ENCODE results near the gene CGREF1. TPM values are rescaled to one million over a fixed set of nuclear protein-coding genes. Genes with fewer than 3 reads are reported as not detected.

The CGREF1 gene
- total RNA-seq, 1 experiment from 2014 or later: 2.1 TPM

- H2BK120ac ChIP-seq (ENCODE audit: low read depth, low read length, poor library complexity, severe bottlenecking): no peak overlapping the region
- H2BK12ac ChIP-seq (ENCODE audit: insufficient read length, low read depth, low read length): no peak overlapping the region
- H3K9me3 Mint-ChIP-seq: peaks cover 0 to 2% of the 10 kb centered on the region in 2 experiments; a peak in 2 of 5 replicates
- H2AFZ ChIP-seq (ENCODE audit: low read length): no peak overlapping the region
- no peak overlapping the region for H3K4me2 ChIP-seq (ENCODE audit: insufficient read depth, insufficient read length, low read length)
- H3K36me3 Mint-ChIP-seq (ENCODE audit: insufficient read depth in 1 of 3, low read depth in 3 of 3): no peaks in the 10 kb centered on the region
- no peaks in the 10 kb centered on the region for H3K9me3 ChIP-seq (ENCODE audit: control insufficient read depth, low read depth, low read length)
- no peak for TF ChIP-seq CTCF (conservative IDR thresholded peaks at IDR 0.05)
- no peak overlapping the region for H4K8ac ChIP-seq (replicated peaks; ENCODE audit: insufficient read length, low read depth, low read length)
- H4K5ac ChIP-seq (ENCODE audit: insufficient read length, low read depth, low read length): no peak overlapping the region
- no peak overlapping the region for H2AK5ac ChIP-seq (ENCODE audit: insufficient read length, low read length)
- no peak overlapping the region for H3K4me3 Mint-ChIP-seq
- no peak overlapping the region for H2BK20ac ChIP-seq (ENCODE audit: low read depth, low read length, poor library complexity, severe bottlenecking)
- H2BK5ac ChIP-seq (ENCODE audit: insufficient read length, low read length): no peak overlapping the region
- no peak overlapping the region for H3K18ac ChIP-seq (ENCODE audit: insufficient read length, low read depth, low read length)
- no peak overlapping the region for H3K27ac ChIP-seq (ENCODE audit: insufficient read length, low read depth, low read length)
- no CpG with 5 or more reads among the region's 8 CpGs for WGBS (ENCODE audit: extremely low coverage, insufficient read length, low lambda C conversion rate)
- H3K14ac ChIP-seq (ENCODE audit: insufficient read depth, low read length): no peak overlapping the region
- H3K9ac ChIP-seq (ENCODE audit: extremely low read depth, insufficient read length, low read length): no peak overlapping the region
- H3K56ac ChIP-seq (ENCODE audit: insufficient read length, low read depth, low read length): no peak overlapping the region
- H3K4me1 Mint-ChIP-seq: peaks cover 0 to 2% of the 10 kb centered on the region in 2 experiments; a peak in 1 of 4 replicates
- H3K27ac Mint-ChIP-seq: no peak overlapping the region
- no peak overlapping the region for H3K4ac ChIP-seq (ENCODE audit: low read depth, low read length)
- H2BK15ac ChIP-seq (ENCODE audit: low read depth, low read length): no peak overlapping the region
- no peak for DNase-seq
- no peak overlapping the region for H3T11ph ChIP-seq (ENCODE audit: low read length)
- H3K23me2 ChIP-seq (ENCODE audit: insufficient read length, low read depth, low read length, poor library complexity, severe bottlenecking): no peaks in the 10 kb centered on the region
- no peaks in the 10 kb centered on the region for H3K27me3 ChIP-seq (ENCODE audit: insufficient read depth, low read length)
- no peak overlapping the region for H4K91ac ChIP-seq (ENCODE audit: insufficient read length, low read depth, low read length)
- no peaks in the 10 kb centered on the region for H3K4me1 ChIP-seq (ENCODE audit: insufficient read depth, low read length)
- no peaks in the 10 kb centered on the region for H3K79me2 ChIP-seq (ENCODE audit: insufficient read depth, low read length)
- H3K79me1 ChIP-seq (ENCODE audit: insufficient read depth, low read depth, low read length, poor library complexity, severe bottlenecking): no peaks in the 10 kb centered on the region
- no peak overlapping the region for H3K23ac ChIP-seq (ENCODE audit: insufficient read length, low read depth, low read length)
- H4K20me1 ChIP-seq (ENCODE audit: control insufficient read depth, insufficient read depth, insufficient read length): no peaks in the 10 kb centered on the region
- peaks cover 2% of the 10 kb centered on the region; the same call in 1 of the 2 replicates for H3K27me3 Mint-ChIP-seq (ENCODE audit: low read depth)
Measured at GRCh38 chr2:27150639-27151230, 31.8 kb upstream of the CGREF1 start.

Data from H9 (cell line).